Body of pancreas (tissue), 4 donors: ENCODE data around the gene PDLIM5. TPM values are rescaled to one million over a fixed set of nuclear protein-coding genes. Genes with fewer than 3 reads are reported as not detected.
"Not testable (repeated sequence)": the region's sequence is repeated elsewhere in the genome, so short reads cannot be mapped to it uniquely, and the experiment has no call there.

Experiments
- ATAC-seq: fragments of 150-250 bp; one replicate; pipeline ENCODE4 v1.9.1; 2016
- DNase-seq, 4 donors: peaks; one replicate each; pipeline ENCODE4 v3.0.0-alpha.2; 2019
- H3K27ac ChIP-seq, 4 donors: fragments of 200-600 bp; sonication (generic); 1 replicate in 3 of 4; 2 replicates in 1 of 4; pipeline versions ENCODE4 v1.5.1 to v1.6.1; 2016 to 2019; ENCODE audit warnings: mild to moderate bottlenecking in 1 of 4, mixed read lengths in 1 of 4, moderate library complexity in 1 of 4
- H3K27me3 ChIP-seq, 2 donors: fragments of 200-600 bp; sonication (generic); one replicate each; pipeline ENCODE4 v1.6.0; 2016; ENCODE audit warnings: mild to moderate bottlenecking in 1 of 2
- H3K36me3 ChIP-seq, 2 donors: fragments of 200-600 bp; sonication (generic); replicated peaks in 1 of 2; 2 replicates each; pipeline ENCODE4 v1.5.1; 2016; ENCODE audit warnings: low read depth in 2 of 2; ENCODE audit not compliant: insufficient read depth in 1 of 2
- H3K4me1 ChIP-seq: fragments of 200-600 bp; sonication (generic); one replicate; pipeline ENCODE4 v1.6.0; 2016
- H3K4me3 ChIP-seq, 2 donors: fragments of 200-600 bp; sonication (generic); 1 replicate in 1 of 2; 2 replicates in 1 of 2; pipeline ENCODE4 v1.5.1; 2016 to 2019
- H3K9me3 ChIP-seq, 3 donors: fragments of 200-600 bp; sonication (generic); 1 replicate in 2 of 3; 2 replicates in 1 of 3; pipeline ENCODE4 v1.5.1; 2016
- POLR2A ChIP-seq, 3 donors: fragments of 450-650 bp; IDR thresholded peaks; one replicate each; pipeline ENCODE4 v1.6.1; 2016; ENCODE audit warnings: antibody characterized with exemption in 3 of 3, mild to moderate bottlenecking in 2 of 3
- WGBS, 2 donors: methylation state at CpG; one replicate each; pipeline ENCODE4 v1.1.5; 2017; 5-methylcytosine and 5-hydroxymethylcytosine counted together
- intact Hi-C: fragments of 100-400 bp; cut with DNase I; formaldehyde crosslinking; loops from one replicate; pipeline ENCODE4 v1.15.1; 2023
- total RNA-seq, 2 donors: library from RNA; depleted of rRNA; stranded (reverse); fragments of >200 nt; gene quantifications; one replicate each; pipeline ENCODE4 v1.1.0, GENCODE V29; 2016
- TF ChIP-seq, protein P1 (sequence below), 7 experiments: fragments of 450-650 bp in 4 of 7; fragments of 200-600 bp in 3 of 7; sonication (generic) in 3 of 7; IDR thresholded peaks; one replicate each; pipeline ENCODE4 v1.5.1; 2016 to 2019; ENCODE audit warnings: antibody characterized with exemption in 7 of 7

PDLIM5 gene
- total RNA-seq, 2 donors from 2014 or later, result 44.2 to 70.3 TPM

- H3K27me3 ChIP-seq, result no peaks in the 10 kb centered on the region
- TF ChIP-seq POLR2A (IDR thresholded peaks at IDR 0.05), result no peak
- TF ChIP-seq, protein P1, sequence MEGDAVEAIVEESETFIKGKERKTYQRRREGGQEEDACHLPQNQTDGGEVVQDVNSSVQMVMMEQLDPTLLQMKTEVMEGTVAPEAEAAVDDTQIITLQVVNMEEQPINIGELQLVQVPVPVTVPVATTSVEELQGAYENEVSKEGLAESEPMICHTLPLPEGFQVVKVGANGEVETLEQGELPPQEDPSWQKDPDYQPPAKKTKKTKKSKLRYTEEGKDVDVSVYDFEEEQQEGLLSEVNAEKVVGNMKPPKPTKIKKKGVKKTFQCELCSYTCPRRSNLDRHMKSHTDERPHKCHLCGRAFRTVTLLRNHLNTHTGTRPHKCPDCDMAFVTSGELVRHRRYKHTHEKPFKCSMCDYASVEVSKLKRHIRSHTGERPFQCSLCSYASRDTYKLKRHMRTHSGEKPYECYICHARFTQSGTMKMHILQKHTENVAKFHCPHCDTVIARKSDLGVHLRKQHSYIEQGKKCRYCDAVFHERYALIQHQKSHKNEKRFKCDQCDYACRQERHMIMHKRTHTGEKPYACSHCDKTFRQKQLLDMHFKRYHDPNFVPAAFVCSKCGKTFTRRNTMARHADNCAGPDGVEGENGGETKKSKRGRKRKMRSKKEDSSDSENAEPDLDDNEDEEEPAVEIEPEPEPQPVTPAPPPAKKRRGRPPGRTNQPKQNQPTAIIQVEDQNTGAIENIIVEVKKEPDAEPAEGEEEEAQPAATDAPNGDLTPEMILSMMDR (IDR thresholded peaks at IDR 0.05), result no peak
- no peak overlapping the region for H3K4me3 ChIP-seq
- H3K36me3 ChIP-seq, result no peaks in the 10 kb centered on the region
- DNase-seq, result no peak
- WGBS, 2 donors, result 33 to 48% methylated on average over 1 of the region's 1 CpG
- H3K27ac ChIP-seq, result no peak overlapping the region
- peaks cover 19% of the 10 kb centered on the region for H3K4me1 ChIP-seq
- intact Hi-C loops, result no loop called here
- ATAC-seq, result no peak
- no peaks in the 10 kb centered on the region for H3K9me3 ChIP-seq
These were observed 98.6 kb downstream of the PDLIM5 start for GRCh38 chr4:94550352-94550751.

- no peak for DNase-seq
- TF ChIP-seq POLR2A (IDR thresholded peaks at IDR 0.05), result no peak
- TF ChIP-seq, protein P1 (IDR thresholded peaks at IDR 0.05), result no peak
- no peaks in the 10 kb centered on the region for H3K9me3 ChIP-seq
- no peak overlapping the region for H3K27ac ChIP-seq
- ATAC-seq, result no peak
- WGBS, 2 donors, result 97% methylated on average over 1 of the region's 1 CpG
- H3K4me1 ChIP-seq, result peaks cover 19% of the 10 kb centered on the region
- H3K27me3 ChIP-seq, result no peaks in the 10 kb centered on the region
- no peaks in the 10 kb centered on the region for H3K36me3 ChIP-seq
- intact Hi-C loops, result no loop called here
- no peak overlapping the region for H3K4me3 ChIP-seq
These were observed 99.1 kb downstream of the PDLIM5 start for GRCh38 chr4:94550851-94551250.

GRCh38 chr4:94551643-94552564 lies 100.2 kb downstream of the PDLIM5 start:
- no peaks in the 10 kb centered on the region for H3K9me3 ChIP-seq
- peaks cover 19% of the 10 kb centered on the region for H3K4me1 ChIP-seq
- TF ChIP-seq POLR2A (IDR thresholded peaks at IDR 0.05), result no peak
- TF ChIP-seq, protein P1 (IDR thresholded peaks at IDR 0.05), result no peak
- H3K27ac ChIP-seq, result no peak overlapping the region
- no peak for ATAC-seq
- no peak for DNase-seq
- no peak overlapping the region for H3K4me3 ChIP-seq
- H3K36me3 ChIP-seq, result no peaks in the 10 kb centered on the region
- intact Hi-C loops, result no loop called here
- WGBS, 2 donors, result 82 to 89% methylated on average over 3 of the region's 3 CpGs
- no peaks in the 10 kb centered on the region for H3K27me3 ChIP-seq

- H3K36me3 ChIP-seq, DNase-seq, H3K4me3 ChIP-seq, intact Hi-C loops, H3K4me1 ChIP-seq, H3K9me3 ChIP-seq, ATAC-seq, H3K27ac ChIP-seq, H3K27me3 ChIP-seq: not testable (repeated sequence)
- WGBS, 2 donors, result 92 to 100% methylated on average over 3 to 4 of the region's 4 CpGs
These were observed 104.3 kb downstream of the PDLIM5 start for GRCh38 chr4:94556047-94556446.

GRCh38 chr4:94557632-94558031 lies 105.9 kb downstream of the PDLIM5 start:
- H3K36me3 ChIP-seq, intact Hi-C loops: not testable (repeated sequence)
- WGBS, 2 donors, result 55% methylated on average over 1 of the region's 1 CpG; no CpG with 5 or more reads in 1 of the 2 donors

More at GRCh38 chr4:94557632-94558031, 105.9 kb downstream of the PDLIM5 start:
- H3K9me3 ChIP-seq, H3K4me3 ChIP-seq, H3K27ac ChIP-seq, H3K27me3 ChIP-seq, ATAC-seq, DNase-seq: not testable (repeated sequence)
- peaks cover 13% of the 10 kb centered on the region for H3K4me1 ChIP-seq
